Ecto neural progenitor cell (in vitro differentiated cells): ENCODE results near the gene RAB31.

Experiments used
- DNase-seq: peaks from one replicate; pipeline ENCODE4 v3.0.0-alpha.2; 2018; ENCODE audit warnings: low spot score

RAB31 gene

GRCh38 chr18:9820719-9821118, 112.6 kb downstream of the RAB31 start:
- DNase-seq: no peak

- DNase-seq: no peak
Observed at GRCh38 chr18:9822587-9823185, 114.6 kb downstream of the RAB31 start.

GRCh38 chr18:9823805-9824473, 115.8 kb downstream of the RAB31 start:
- DNase-seq: no peak

- no peak for DNase-seq
Observed at GRCh38 chr18:9824474-9824832, 116.4 kb downstream of the RAB31 start.

DNA sequence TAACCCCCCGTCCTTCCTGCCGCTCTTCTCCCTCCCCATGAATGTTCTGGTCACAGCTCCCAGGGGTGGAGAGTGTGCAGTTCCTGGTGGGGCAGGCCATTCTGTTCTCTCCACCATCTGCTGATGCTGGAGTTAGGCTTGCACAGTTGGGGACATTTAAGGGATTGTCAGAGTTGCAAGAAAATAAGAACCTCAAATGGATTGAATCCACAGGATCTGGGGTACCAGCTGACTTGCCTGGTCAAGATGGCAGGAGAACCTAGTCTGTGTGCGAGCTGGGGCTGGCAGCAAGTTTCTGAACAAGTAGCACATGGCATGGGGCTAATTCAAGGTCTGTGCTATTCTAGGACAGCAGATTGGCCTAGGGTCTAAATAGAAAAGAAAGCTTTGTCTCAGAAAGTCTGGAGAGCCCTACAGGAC, 116.9 kb downstream of the RAB31 start:
- no peak for DNase-seq

DNA sequence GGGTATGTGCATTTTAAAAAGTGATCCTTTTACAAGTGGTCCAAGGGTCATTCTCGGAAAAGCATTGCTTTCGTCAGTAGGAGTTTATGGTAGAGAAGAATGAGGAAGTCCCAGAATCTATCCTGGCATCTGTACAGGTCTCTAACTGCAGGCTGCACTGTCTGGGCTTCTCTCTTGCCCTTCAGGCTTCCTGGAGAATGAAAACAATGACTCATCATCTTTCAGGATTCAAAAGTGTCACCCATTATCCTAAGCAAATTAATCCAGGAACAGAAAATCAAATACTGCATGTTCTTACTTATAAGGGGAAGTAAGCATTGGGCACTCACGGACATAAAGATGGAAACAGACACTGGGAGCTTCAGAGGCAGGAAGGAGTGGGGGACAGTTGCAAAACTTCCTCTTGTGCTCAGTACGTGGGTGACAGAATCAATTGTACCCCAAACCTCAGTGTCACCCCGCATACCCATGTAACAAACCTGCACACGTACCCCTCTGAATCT, 117.5 kb downstream of the RAB31 start:
- no peak for DNase-seq

GRCh38 chr18:9826685-9827084, 118.6 kb downstream of the RAB31 start:
- no peak for DNase-seq

GRCh38 chr18:9827211-9827792, 119.2 kb downstream of the RAB31 start:
- no peak for DNase-seq

GRCh38 chr18:9827793-9828505, 119.8 kb downstream of the RAB31 start:
- no peak for DNase-seq

DNA sequence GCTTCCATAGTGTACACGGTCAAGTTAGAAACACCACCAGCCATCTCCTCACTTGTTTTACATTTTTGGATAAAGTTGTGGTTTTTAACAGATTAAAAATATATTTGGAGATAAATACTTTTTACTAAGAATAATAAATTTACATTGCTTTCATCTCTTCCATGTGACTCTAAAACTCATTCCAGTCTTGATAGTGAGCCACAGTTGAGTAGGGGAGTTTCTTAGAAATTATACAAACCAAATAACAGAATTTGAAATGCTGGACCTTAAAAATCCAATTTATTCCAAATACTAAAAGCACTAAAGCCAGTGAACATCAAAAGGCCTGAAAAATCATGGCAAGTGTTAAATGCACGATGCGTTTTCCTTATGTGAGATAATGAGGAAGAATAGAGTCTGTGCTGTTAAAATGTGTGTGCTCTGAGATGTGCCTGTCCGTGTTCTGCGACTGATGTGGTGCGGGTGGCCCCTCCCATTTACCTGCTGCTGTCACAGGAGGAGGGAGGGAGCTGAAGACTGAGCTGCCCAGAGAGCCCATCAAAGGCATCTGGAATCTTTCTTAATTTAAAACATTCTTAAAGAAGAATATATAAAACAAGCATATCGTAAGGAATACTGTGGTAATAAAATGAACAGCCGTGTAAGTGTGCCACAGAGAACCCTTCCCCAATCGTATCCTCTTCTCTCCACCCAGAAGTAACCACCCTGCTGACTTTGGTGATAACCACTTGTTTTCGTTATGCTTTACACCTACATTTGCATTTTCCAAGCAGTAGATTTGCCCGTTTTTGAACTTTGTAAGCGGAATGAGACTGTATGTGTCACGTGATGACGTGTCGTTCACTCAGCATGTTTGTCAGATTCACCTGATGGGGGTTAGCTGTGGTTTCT, 120.7 kb downstream of the RAB31 start:
- no peak for DNase-seq

DNA sequence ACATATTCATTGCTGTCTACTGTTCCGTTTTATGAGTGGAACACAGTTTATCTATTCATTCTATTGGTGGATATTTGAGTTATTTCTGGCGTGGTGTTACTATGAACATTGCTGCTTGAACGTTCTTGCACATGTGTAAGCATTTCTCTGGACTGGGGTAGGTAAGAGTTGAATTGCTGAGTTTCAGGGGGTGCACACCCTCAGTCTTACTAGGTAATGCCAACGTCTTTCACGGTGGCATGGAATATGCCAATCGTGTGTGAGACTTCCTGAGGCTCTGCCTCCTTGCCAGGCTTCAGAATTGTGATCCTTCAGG, 121.3 kb downstream of the RAB31 start:
- DNase-seq: no peak

- no peak for DNase-seq
Observed at GRCh38 chr18:9831036-9831722, 123.1 kb downstream of the RAB31 start.

GRCh38 chr18:9831723-9832199, 123.7 kb downstream of the RAB31 start:
- no peak for DNase-seq

DNA sequence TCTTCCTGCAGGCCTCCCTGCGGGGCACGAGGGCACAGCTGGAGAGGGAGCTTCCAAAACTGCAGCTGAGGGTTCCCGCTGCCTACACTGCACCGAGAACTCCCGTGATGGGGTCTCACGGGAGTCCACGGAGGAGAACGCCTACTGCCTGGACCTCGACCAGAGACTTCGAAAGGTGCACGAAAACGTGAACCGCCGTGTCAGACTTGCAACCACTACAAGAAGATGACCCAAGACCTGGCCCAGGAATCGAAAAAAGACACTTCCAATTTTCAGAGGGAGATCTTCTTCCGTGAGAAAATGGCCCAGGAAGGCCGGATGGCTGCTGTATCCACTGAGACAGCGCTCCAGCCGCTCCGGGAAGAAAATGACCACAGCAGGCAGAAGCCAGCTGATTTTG, 124.8 kb downstream of the RAB31 start:
- no peak for DNase-seq

GRCh38 chr18:9834551-9834950, 126.5 kb downstream of the RAB31 start:
- no peak for DNase-seq

DNA sequence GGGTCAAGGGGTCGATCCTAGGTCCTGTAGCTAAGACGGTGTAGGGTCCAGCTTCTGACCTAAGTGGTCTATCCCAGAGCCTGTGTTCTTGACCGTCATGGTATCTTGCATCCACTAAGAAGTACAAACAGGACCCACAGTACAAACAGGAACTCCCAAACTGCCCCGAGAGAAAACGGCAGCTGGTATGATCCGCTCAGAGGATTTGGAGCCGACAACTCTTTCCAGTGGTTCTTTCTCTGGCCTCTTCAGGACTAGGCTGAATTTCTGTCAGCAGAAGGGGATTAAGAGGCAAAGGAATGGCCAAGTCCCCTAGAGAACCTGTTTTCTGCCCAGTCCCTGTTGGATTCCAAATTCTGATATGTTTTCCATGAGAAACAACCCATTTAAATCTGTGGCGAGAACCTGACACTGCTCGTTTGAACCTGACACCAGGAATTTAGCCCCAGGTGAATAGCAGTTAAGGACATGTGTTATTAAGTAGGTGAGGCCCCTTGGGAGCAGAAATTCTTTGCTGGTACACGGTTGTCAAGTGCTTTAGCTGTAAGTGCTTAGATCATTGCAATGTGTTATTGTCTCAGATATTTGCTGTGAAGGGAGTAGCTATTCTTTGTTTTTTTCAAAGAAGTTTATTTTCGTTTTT, 127.1 kb downstream of the RAB31 start:
- DNase-seq: no peak

DNA sequence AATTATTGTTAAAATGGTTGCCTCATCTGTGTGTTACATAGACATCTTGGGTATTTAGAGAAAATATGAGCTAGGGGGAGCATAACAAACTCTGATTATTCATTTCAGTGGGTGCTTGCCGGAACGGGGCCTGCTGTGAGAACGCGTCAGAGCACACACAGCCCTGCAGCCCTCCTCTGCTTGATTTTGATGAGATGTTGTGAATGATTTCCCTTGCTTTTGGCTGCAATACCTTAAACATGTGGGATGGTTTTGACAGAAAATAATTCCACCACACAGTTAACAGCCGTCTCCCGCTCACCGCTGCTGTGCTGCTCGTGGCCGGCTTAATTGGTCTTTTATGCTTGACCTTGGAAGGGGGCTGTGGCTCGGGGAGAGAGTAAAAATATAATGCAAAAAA, 127.7 kb downstream of the RAB31 start:
- DNase-seq: no peak

DNA sequence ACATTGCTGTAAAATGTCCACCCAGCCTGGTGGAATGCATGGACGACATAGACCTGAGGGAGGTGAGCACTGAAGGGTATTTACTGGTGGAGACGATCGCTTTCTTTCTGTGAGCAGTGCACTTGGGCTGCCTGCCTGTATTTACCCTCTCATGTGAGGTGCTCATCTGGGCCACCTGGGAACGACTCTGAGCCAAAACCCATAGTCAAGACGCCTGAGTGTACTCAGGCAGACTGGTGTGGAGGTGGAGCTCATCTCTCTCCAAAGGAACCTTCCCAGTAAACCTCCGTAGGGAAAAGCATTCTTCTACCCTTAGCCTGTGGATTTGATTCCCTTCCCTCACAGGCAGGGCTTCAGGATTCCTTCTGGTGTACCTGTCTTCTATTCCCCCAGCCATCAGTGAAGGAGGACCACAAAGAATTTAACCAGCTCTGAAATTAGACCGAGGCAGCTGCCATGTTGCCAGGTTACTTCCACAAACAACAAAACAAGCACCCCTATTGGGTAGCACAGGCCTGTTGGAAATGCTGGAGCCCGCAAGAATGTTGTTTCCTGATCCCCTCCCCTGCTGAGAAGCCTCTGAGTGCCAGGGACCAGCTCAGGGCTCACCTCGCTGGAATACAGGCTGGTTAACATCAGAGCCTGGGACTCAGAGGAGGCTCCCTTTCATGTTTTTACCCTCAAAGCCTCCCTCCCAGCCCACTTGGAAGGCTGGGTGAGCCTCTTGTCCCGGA, 130.2 kb downstream of the RAB31 start:
- DNase-seq: peak; percentile 74

DNA sequence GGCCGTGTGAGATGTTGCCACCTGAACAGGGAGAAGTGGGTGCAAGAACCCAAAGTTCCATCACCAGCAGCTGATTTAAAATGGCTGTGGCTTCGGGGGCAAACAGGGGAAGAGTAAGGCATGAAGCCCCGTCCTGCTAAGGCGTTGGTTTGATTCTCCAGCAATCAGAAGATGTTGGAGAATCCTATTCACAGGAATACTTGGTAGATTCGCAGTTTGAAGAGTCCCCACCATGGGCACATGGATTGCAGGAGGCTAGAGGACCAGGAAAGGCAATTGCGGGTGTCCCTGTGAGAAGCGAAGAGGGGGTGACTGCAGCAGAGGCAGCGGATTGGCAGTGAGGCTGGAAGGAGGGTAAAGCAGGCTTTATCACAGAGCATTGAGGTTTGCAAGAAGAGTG, 131.1 kb downstream of the RAB31 start:
- no peak for DNase-seq

DNA sequence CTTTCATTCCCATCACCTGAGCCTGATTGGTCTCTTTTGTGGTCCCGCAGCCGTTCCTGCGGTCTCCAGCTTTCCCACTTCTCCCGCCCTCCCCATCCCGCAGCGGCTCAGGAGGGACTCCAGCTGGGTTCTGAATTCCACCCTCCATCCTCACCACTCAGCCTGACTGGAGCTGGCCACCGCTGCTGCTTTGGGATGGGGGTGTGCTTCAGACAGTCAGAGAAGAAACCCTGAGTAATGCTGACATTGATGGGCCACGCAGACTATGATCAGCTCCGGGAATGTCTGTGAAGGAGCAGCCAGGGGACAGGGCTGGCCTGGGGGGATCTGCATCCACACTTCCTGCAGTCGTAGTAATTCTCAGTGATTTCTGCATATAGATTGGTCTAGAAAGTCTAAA, 131.8 kb downstream of the RAB31 start:
- no peak for DNase-seq
